HT1080 (cell line): ENCODE results near the gene KIF26B. TPM values are rescaled to one million over a fixed set of nuclear protein-coding genes. Genes with fewer than 3 reads are reported as not detected.

Source experiments
- DNase-seq: peaks from one replicate; pipeline ENCODE4 v3.0.0-alpha.2; 2015; ENCODE audit warnings: low read depth
- total RNA-seq: library from RNA; depleted of rRNA; stranded (reverse); fragments of >200 nt; shearing (Covaris generic); gene quantifications from 2 replicates; pipeline ENCODE4 v1.2.3, GENCODE V29; 2014

The KIF26B gene
- total RNA-seq, 1 experiment from 2014 or later: 0.90 TPM

DNA sequence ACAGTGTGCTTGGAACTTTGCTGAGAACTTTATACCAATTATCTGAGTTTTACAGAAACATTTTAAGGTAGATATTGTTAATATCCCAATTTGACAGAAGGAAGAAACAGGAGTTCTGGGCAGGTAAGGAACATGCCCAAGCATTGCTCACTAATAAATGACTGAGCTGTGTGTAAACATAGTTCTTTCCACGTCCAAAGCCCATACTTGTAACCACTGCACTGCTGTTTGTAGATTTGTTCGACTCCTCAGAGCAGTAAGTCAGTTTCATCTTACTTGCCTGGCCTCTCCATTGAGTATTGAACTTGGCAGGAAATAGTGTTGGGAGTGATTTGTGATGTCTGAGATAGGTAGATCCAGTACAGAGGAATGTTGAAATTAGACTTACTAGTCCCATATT lies 335.1 kb downstream of the KIF26B start:
- DNase-seq: no peak

DNA sequence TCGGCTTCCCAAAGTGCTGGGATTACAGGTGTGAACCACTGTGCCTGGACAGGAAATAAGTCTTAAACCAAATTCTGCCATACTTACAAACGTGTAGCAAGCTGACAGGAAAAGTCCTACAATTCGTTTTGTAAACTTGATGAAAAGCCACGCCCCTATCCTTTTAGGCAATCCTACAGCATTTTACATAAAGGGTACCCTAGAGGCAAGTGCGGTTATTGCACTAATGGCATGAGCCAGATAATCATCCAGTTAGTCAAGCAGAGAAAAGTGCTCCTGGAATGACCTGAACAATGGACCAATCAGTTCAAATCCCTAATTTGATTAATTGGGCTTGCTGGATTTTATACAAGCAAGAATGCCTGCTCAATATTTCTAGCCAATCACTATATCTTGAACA lies 338.2 kb downstream of the KIF26B start:
- DNase-seq: no peak

DNA sequence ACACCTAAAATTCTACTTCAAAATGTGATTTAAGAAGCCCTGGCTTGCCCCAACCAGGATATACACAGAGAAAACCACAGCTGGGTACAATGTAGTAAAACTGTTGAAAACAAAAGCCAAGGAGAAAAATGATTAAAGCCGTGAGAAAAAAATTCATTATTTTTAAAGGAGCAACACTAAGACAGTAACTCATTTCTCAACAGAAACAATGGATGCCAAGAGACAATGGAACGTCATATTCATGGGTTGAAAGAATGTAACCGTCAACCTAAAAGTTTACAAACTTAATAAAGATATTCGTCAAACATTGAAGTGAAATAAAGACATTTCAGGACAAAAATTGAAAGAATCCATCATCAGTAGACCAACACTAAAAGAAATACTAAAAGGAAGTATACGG lies 340.9 kb downstream of the KIF26B start:
- DNase-seq: no peak

DNA sequence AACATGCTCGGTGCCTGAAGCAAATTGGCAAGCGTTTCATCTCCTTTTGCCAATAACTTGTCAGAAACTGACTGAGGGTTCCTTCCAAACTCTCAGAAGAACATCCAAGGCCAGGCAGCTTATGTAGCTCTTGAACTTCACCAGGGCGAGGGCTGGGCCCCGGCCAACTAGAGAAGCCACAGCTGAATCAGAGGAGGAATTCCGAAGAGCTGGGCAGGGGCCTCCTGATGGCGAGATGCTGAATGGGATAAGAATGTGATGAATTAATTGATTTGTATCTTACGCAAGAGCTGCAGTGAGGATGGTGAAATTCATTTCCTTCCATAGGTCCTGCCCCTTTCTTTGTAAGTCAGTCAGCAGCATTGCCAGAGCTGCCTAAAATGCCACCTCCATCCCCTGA lies 345.8 kb downstream of the KIF26B start:
- peak; percentile 75 for DNase-seq

DNA sequence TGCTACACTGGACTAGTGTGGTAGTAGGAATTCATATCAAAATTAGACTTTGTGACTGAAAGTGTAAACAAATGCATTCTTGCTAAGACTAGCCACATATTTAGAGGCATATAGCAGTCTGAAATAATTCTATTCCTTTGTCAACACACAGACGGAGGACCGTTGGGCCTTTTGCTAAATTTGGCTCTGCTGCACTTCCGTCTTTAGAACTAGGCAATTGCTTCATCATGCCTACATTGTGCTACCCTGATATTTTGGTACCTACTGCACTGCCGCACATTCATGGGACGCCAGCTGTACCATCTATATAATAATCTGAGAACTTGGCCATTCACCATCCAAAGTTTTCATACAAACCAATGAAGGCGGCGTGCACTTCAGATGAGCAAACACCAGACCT lies 346.8 kb downstream of the KIF26B start:
- DNase-seq: no peak

DNA sequence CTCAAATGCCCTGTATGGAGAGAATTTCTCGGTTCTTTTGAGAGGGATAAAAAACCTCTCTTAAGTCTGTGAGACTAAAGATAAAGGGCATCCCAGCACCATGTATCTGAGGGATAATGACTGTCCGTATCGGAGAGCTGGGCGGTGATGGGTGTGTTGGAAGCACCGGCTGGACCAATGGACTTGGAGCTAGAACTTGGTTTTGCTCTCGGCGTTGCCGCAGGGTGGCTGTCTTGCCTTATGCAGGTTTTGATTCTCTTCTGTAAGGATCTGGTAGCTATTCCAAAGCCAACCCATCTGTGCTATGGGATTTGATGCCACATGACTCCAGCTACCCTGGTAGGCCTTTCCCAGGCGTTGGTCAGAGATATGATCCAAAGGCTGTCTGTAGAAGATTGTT lies 348.8 kb downstream of the KIF26B start:
- no peak for DNase-seq

DNA sequence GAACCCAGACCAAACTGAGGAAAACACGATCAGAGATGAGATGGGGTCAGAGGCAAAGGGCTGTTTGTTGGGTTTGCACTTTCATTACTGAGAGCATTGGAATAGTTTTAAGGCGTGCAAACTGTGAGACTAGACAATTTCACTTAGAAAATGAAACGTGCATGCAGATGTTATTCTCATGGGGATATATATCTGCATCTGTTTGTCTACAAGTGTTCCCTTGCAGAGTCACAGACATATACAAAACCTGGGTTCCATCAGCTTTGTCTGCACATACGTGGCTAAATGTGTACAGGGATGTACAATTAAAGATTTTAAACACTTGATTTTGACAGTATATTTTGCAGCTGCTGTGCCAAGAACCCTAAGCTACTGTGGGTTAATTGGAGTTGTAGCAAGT lies 355.4 kb downstream of the KIF26B start:
- no peak for DNase-seq

DNA sequence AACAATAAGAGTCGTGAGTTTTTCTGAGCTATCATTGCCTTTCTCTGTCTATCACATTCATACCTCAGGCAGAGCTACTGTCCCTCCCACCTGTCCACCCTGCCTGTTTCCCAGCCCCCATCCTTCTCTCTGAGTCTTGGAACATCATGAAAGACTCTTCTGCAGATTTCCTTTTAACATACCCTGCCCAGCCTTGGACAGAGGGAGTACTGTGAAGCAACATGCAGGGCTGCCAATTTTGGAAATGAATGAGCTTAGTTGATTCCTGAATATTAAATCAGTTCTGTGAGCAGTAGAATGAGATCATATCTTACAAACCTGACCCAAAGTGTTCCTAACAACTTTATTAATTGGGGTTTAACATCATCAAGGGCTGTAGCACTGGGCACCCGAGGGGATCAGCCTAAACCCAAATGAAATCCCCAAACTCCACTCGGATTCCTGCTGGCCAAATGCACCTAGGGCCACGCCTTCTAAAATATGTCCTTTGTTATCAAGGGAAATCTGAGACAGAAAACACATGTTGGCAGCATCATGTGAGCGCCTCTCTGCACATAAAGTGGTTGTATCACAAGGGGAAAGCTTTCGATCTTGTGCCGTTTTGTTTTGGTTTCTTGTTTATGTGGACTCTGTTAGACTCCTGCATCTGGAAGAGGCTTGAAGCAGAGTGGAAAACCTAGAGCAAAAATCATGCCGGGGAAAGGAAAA lies 357.6 kb downstream of the KIF26B start:
- DNase-seq: no peak

DNA sequence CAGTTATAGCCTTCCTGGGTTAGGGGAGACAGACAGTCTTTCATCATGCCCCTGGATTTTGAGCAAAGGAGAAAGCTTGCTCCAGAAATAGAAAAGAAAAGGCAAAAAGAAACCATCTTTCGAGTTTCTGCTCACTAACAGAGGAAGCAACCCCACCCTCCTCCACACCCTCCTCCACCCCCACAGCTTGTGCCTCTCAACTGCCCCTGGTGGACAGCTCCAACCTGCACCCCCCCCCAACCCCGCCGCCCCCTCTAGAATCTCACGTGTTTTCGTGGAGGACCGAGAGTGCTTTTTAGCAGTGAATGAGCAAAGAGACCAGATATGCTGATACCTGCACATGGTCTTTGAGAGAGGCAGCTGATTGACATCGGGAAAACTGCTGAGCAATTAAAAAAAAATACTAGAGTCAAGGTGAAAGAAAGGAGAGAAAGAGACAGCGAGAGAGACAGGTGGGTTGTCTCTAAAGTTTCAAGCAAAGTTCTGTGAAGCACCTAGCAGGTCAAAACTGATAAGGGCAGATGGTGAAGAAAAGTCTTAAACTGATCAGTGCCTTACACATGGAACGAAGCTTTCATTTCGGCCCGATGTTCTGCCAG lies 358.3 kb downstream of the KIF26B start:
- no peak for DNase-seq

DNA sequence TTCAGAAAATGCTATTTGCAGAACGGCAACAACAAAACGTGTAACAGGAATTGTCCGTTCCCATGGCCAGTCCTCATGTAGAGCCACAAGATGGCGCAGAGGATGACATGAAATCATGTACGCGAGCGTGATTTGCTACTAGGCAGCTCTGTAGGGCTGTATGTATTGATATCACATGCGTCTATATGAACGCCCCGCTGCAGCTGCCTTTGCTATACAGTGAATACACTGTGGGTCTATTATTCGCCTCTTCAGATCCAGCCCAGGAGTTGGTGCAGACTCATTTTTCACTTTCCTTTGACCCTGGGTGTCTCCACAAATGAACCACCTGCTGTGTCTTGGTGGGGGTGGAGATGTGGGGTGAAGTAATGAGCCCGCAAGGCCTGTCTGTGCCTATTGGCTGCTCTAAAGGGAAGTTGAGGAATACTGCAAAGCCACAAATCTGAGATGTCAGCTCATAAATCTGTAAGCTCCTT lies 361.5 kb downstream of the KIF26B start:
- DNase-seq: no peak

DNA sequence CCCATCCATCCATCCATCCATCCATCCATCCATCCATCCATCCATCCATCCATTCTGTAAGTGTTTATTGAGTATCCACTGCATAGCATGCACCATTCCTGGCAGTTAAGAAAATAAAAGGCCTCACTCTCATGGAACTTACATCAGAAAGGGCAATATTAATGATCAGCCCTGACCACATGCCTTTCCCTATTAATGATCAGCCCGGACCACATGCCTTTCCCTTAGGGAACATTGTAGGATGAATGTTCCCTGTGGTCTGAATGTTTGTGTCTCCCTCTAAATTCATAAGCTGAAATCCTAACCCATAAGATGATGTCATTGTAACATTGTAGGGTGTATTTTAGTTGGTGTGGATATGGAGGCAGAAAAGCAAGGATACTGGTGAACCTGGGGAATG lies 365.8 kb downstream of the KIF26B start:
- DNase-seq: no peak

DNA sequence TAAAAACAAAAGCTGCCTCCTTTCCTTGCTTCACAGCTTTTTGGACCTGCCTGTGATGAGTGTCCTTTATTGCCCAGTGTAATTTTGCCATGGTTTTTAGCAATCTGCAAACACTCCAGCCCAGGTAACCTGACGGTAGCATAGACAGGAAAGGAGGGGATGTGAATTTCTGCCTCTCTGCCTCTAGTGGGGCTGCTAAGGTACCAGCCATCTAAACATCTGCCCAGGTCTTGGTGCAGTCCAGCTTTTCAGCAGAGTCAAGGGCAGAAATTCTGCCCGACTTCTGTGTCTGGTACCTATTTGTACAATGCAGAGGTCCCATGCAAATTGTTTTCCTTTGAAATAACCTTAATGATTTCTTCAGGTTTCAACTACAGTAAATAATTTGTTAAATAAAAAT lies 371.4 kb downstream of the KIF26B start:
- no peak for DNase-seq

DNA sequence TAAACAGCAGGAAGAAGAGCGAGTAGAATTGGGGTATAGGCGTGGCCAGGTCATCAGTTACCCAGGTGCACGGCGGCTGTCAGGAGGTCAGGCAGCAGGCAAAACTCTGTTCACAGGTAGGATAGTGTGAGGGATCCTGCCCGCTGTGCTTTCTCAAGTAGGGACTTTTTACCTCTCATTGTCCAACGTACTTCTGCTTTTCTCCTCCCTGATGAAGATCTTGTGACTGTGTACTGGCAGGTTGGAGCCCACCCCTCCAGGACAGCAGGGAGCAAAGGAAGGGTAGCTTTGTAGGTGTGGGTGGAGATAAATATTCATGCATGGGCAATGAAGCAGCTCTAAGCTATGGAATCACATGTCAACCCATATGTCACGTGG lies 373.5 kb downstream of the KIF26B start:
- no peak for DNase-seq

DNA sequence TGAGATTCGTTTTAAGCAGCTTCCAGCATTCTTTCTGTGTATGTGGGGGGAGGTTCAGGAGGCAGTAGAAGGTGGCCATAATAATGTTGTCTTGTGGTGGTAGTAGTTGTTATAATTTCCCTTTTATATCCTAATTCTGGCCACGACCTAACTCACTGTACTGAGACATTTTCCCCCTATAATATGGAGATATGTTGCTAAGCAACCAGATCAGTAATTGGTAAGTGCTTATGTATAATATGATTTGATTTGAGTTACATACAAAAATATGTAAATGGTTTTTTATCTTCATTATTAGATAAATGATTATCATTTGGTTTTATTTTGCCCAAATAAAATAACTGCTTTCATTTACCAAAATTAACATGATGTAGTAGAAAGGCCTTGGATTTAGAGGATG lies 376.2 kb downstream of the KIF26B start:
- DNase-seq: no peak

DNA sequence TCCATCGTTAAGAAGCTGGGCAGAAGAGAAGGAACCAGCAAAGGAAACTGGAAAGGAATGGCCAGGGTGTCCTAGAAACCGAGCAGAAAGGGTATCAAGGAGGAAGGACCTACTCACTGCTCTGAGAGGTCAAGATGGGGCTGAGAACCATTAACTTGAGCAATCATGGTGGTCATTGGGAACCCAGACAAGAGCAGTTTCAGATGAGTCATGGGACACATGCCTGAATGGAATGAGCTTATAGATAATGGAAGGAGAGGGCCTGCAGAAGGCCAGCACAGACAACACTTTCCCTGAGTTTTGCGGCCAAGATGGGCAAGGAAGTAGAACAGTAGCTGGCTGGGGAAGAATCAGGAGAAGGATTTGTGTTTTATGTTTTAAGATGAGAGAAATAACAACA lies 383.2 kb downstream of the KIF26B start:
- DNase-seq: peak; percentile 31

DNA sequence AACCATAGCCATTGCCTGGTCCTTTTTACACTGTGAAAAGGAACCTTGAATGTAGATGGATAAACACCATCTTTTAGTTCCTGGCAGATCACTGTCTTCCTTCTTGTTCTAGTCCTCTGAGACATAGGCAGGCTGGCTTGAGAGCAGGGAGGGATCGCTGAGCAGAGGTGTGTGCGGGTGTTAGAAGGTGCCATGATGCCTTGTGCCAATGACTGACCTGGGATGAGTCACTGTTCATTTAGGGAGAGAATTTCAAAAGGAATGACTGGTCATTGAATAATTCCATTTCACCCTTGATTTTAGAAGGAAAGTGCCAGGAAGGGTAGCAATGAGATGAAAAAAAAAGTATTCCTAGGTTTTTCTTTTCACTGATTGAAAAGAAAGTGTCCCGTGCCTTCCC lies 383.9 kb downstream of the KIF26B start:
- DNase-seq: peak; percentile 30

DNA sequence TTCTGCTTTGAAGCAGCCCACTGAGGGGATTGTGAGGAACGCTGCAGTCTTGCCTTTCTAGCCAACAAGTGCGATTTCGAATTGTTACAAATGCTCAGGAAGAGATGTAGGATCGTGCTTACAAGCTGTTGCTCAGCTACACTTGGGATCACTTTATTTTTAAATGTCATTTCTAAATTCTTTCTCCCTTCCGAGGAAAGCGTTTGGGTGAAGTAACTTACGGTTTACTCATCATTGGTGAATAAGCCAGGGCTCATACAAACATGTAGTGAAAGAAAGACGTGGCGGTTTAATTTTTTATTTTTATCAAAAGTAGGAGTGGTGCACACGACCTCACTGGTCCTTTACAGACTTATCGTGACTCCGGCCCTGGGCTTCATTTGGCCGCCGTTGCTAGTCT lies 386.6 kb downstream of the KIF26B start:
- no peak for DNase-seq

DNA sequence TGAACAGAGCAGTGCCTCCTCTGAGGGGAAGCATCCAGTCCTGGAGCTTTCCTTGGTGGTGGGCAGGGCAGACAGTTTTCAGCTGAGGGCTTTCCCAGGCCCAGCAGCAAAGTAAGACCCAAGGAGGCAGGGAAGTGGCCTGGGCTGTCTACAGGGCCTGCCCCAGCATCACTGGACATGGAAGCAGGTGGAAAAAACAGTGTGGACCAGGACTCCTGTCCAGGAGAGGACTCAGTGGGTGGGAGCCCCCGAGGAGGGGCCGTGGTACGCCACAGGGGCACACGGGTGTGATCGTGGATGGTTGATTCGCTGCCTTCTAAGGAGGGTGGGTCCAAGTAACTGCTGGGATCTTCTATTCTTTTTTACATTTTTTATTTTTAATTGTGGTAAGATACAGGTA lies 387.6 kb downstream of the KIF26B start:
- DNase-seq: no peak

DNA sequence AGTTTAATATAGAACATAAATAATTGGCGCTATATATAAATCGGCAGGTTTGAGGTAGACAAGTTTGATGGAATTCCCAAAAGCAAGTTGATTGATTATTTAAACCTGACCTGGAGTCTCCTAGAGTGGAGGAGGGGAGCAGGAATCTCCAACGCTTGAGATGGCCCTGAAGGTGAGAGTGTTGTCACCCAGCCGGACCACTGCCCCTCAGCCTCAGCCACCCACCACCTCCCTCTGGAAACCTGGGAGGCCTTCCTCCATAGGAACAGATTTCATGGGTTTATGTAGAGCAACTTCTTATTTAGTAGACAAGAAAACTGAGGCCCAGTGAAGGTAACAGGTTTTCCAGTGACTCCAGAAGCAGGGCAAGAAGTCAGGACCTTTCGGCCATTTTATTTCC lies 389.5 kb downstream of the KIF26B start:
- no peak for DNase-seq

DNA sequence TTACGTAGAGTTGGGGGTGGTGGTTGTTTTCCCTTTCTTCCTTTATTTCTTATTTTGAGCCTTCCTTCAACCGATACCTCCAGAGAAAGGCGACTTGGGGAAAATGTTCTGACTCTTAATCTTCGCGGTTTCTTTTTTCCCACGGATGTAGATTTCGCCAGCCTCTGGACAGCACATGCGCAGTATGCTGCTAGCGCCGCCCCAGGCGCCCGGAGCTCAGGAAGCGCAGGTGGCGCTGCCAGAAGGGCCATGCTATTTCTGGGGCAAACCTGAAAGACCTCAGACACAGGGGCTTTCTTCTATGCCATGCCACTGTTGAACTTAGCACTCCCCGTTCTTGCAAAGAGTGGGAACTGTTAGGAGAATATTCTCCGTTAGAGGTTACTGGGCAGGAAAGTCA lies 392.1 kb downstream of the KIF26B start:
- DNase-seq: no peak

DNA sequence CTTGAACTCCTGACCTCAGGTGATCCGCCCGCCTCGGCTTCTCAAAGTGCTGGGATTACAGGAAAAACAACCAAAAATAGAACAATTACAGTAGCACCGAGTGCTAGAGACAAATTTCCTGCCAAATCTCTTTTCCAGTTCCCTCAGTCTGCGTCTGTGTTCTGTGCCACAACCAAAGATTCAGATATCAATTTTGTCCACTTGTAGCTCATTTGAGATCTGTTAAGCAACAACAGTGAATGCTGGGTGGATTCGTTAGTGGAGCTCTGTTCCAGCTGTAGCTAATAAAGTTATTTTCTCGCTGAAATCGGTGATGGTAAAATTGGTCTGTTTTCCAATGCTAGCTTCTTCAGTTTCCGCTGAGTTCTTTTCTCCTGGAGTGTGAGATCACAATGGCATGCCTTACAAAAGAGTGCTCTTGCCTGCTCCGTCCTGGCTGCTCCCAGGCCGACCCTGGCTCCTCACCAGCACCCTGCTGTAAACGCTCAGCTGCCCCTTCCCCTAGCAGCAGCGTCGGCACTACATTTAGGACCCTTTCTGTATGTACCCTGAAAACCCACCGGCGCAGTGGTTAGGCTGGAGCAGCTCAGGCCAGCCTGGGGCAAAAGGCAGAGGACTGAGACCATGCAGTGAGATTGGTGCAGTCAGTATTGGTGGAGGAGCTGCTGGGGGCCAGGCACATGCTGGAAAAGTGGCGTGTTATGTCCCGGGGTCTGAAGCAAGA lies 395.4 kb downstream of the KIF26B start:
- no peak for DNase-seq

DNA sequence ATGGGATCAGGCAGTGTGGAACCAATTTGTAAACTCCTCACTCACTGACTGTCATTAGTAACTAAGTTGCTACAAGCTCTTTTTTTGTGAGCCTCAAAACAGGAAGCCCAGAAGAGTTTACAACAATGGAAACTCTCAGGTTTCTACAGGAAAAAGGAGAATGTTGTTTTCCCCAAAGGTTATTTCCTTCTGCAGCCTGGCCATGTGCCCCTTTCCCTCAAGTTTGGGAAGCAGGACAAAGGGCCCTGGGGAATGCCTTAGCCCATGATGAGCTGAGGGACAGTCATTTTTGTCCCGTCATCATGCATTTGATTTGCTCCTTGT lies 395.9 kb downstream of the KIF26B start:
- DNase-seq: no peak

DNA sequence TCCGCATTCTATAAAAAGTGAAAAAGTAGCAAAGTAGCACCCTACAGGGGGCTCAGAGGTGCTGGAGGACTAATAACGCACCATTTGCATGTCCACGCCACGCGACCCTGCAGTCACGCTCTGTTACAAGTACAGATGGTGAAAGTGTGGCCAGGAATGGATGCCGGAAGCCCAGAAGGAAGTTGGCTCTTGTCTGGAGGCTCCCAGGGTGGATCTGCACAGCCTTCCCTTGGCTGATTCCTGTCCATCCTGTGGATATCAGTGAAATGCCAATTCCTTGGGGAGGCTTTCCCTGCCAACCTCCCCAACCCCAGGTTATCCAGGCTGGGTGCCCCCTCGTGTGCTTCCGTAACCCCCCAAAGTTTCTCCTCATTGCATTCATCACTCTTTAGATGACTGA lies 396.8 kb downstream of the KIF26B start:
- DNase-seq: no peak
